Fibroblast of the aortic adventitia (primary cell): Measurements from ENCODE around the gene CA5B. TPM values are rescaled to one million over a fixed set of nuclear protein-coding genes. Genes with fewer than 3 reads are reported as not detected.
"Not testable (repeated sequence)": the region's sequence is repeated elsewhere in the genome, so short reads cannot be mapped to it uniquely, and the experiment has no call there.

Experiments
- DNase-seq: peaks from one replicate; pipeline ENCODE4 v3.0.0-alpha.2; 2010; ENCODE audit warnings: low read depth
- H3K4me3 ChIP-seq: 2 replicates; pipeline ENCODE4 v1.5.1; 2011; ENCODE audit warnings: low read depth, mild to moderate bottlenecking, control low read depth, low read length, moderate library complexity
- CTCF ChIP-seq: IDR thresholded peaks from 2 replicates; pipeline ENCODE4 v1.5.1; 2011; ENCODE audit warnings: mild to moderate bottlenecking, low read length, control low read depth, inconsistent platforms; ENCODE audit not compliant: insufficient read depth
- total RNA-seq: library from RNA; depleted of rRNA; stranded (reverse); fragments of >200 nt; gene quantifications from 2 replicates; pipeline ENCODE4 v1.2.3, GENCODE V29; 2012; ENCODE audit warnings: low replicate concordance

CA5B gene
- total RNA-seq, 1 donor = 39.6 TPM

- TF ChIP-seq CTCF = no peak
- no peak overlapping the region for H3K4me3 ChIP-seq
- no peak for DNase-seq
Observed at GRCh38 chrX:15739886-15740285, 1.8 kb downstream of the CA5B start.

GRCh38 chrX:15744181-15744867 lies 6.3 kb downstream of the CA5B start:
- no peak for TF ChIP-seq CTCF
- no peak overlapping the region for H3K4me3 ChIP-seq
- peak; percentile 48 for DNase-seq

DNA sequence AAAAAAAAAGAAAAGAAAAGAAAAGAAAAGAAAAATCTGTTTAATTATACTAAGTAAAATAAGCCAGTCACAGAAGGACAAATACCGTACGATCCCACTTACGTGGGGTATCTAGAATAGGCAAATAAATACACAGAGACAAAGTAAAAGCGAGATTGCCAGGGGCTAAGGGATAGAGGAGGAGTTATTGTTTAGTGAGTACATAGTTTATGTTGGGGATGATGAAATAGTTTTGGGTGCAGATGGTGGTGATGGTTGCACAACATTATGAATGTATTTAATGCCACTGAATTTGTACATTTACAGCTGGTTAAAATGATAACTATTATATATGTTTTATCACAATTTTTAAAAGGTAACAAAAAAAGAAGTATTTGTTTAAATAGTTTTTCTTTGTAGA lies 7.1 kb downstream of the CA5B start:
- TF ChIP-seq CTCF = no peak
- no peak for DNase-seq
- no peak overlapping the region for H3K4me3 ChIP-seq

- not testable (repeated sequence) for DNase-seq, H3K4me3 ChIP-seq
Observed at GRCh38 chrX:15746651-15747050, 8.6 kb downstream of the CA5B start.

DNA sequence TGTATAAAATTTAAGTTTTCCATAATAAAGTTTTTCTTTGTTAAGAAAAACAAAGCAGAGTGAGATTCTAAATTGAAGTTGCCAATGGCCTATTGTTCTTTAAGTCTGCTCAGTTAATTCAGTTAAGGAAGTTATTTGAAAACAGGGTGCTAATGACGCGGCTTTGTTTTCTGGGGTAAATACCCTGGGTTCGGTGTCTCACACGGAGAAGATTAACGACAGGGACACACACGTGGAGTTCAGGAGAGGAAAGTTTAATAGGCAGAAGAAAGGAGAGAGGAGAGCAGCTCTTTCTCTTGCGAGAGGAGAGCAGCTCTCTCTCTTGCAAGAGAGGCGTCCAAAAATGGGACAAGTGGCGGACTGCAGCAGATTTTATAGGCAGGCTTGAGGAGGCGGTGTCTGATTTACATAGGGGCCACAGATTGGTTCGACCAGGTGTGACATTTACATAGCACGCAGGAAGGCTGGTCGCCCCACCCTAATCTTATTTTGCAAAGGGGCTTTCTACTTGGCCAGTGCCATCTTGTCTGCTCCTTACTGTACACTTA lies 9.6 kb downstream of the CA5B start:
- no peak overlapping the region for H3K4me3 ChIP-seq
- no peak for DNase-seq
- no peak for TF ChIP-seq CTCF

DNA sequence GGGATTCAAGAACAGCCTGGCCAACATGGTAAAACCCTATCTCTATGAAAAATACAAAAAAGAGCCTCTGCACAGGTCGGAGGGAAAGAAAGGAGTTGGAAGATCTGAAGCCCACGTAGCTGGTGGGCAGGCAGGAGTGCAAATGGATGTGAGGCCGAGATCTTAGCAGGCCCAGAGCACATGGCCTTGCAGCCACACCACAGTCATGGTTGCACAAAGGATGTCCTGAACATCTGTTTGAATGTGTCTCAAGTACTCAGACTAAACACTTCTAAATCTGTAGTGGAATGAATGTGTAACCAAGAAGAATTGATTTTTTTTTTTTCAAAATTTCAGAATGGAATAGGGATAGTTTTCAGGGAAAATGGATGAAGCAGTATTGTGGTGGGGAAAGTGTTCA lies 10.8 kb downstream of the CA5B start:
- DNase-seq = no peak
- TF ChIP-seq CTCF = no peak

GRCh38 chrX:15749642-15750610 lies 11.9 kb downstream of the CA5B start:
- TF ChIP-seq CTCF = no peak
- no peak overlapping the region for H3K4me3 ChIP-seq
- peak; percentile 52 for DNase-seq

More for the DNA sequence above, 10.8 kb downstream of the CA5B start:
- no peak overlapping the region for H3K4me3 ChIP-seq
